Spleen (tissue), 7 donors: ENCODE measurements around the gene DOCK10.

Experiments
- CTCF ChIP-seq, 11 experiments: fragments of 200-600 bp in 7 of 11; fragments of 450-650 bp in 4 of 11; sonication (generic) in 4 of 11; IDR thresholded peaks in 8 of 11; conservative IDR thresholded peaks in 3 of 11; 1 replicate in 7 of 11; 2 replicates in 4 of 11; pipeline versions ENCODE4 v1.4.0 to v1.8.0; 2016 to 2021; ENCODE audit warnings: antibody characterized with exemption in 11 of 11, inconsistent platforms in 4 of 11, mild to moderate bottlenecking in 1 of 11
- POLR2A ChIP-seq, 3 donors: fragments of 450-650 bp; IDR thresholded peaks; one replicate each; pipeline ENCODE4 v1.5.1; 2017; ENCODE audit warnings: antibody characterized with exemption in 3 of 3, mild to moderate bottlenecking in 1 of 3
- POLR2AphosphoS5 ChIP-seq, 3 donors: sonication (generic); formaldehyde crosslinking; IDR thresholded peaks; one replicate each; pipeline ENCODE4 v1.5.1; 2017; ENCODE audit warnings: antibody characterized with exemption in 3 of 3
- donor health status: DM: no; HTN: no; CAD: no; lungs with moderate emphysema.
- donor health status: DM: no; HTN: no; CAD: no.
- donor health status: DM: no; HTN: no; CAD: no.

- TF ChIP-seq CTCF (IDR thresholded peaks at IDR 0.05 in 8 of 11, conservative IDR thresholded peaks at IDR 0.05 in 3 of 11) = no peak
- TF ChIP-seq POLR2A (IDR thresholded peaks at IDR 0.05) = no peak
- TF ChIP-seq POLR2AphosphoS5 (IDR thresholded peaks at IDR 0.05) = peak in 1 of 3 donors; percentile 24
These were observed 60.0 kb downstream of the DOCK10 start for GRCh38 chr2:224982226-224982625.
